ENCODE data around the gene HYAL3. TPM values are rescaled to one million over a fixed set of nuclear protein-coding genes. Genes with fewer than 3 reads are reported as not detected.

HYAL3 gene
- total RNA-seq, 2 experiments from 2014 or later: 2.7 to 3.5 TPM

- Histone ChIP-seq H3K9me3 (ENCODE audit: low read length) (no peaks in the 10 kb centered on the region), H3K36me3 (ENCODE audit: insufficient read depth, low read length) (peaks cover 66% of the 10 kb centered on the region), H2AFZ (ENCODE audit: low read length) (no peak overlapping the region), H3K79me2 (ENCODE audit: insufficient read depth, low read depth, low read length) (peaks cover 51% of the 10 kb centered on the region), H3K9me2 (ENCODE audit: insufficient read depth, low read length) (no peaks in the 10 kb centered on the region), H3K4me2 (ENCODE audit: low read length) (no peak overlapping the region), H3K4me3 (ENCODE audit: low read depth, low read length, poor library complexity, severe bottlenecking) (no peak overlapping the region), H4K20me1 (ENCODE audit: insufficient read depth, low read length) (peaks cover 5% of the 10 kb centered on the region), H3K4me1 (ENCODE audit: insufficient read depth, low read length, poor library complexity, severe bottlenecking) (peaks cover 42% of the 10 kb centered on the region), H3K27ac (ENCODE audit: low read depth, low read length, poor library complexity, severe bottlenecking) (no peak overlapping the region)
- no TSS peak for BruUV-seq (replicated peaks)
- no peak for DNase-seq (ENCODE audit: low spot score)
- CTCF ChIA-PET (ENCODE audit: unreplicated experiment): interaction anchor here (0.7 kb wide), 1 partner anchor 104 kb away, joined by 3 read pairs; no protein-coding TSS in a partner anchor
- POLR2A ChIA-PET: no interaction called here
- intact Hi-C loops (cut with micrococcal nuclease; ENCODE audit: unreplicated experiment): no loop called here
- TF ChIP-seq, protein P1, sequence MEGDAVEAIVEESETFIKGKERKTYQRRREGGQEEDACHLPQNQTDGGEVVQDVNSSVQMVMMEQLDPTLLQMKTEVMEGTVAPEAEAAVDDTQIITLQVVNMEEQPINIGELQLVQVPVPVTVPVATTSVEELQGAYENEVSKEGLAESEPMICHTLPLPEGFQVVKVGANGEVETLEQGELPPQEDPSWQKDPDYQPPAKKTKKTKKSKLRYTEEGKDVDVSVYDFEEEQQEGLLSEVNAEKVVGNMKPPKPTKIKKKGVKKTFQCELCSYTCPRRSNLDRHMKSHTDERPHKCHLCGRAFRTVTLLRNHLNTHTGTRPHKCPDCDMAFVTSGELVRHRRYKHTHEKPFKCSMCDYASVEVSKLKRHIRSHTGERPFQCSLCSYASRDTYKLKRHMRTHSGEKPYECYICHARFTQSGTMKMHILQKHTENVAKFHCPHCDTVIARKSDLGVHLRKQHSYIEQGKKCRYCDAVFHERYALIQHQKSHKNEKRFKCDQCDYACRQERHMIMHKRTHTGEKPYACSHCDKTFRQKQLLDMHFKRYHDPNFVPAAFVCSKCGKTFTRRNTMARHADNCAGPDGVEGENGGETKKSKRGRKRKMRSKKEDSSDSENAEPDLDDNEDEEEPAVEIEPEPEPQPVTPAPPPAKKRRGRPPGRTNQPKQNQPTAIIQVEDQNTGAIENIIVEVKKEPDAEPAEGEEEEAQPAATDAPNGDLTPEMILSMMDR (conservative IDR thresholded peaks at IDR 0.05; ENCODE audit: low read length): no peak
- TF ChIP-seq EZH2phosphoT487 (IDR thresholded peaks at IDR 0.05; ENCODE audit: borderline replicate concordance, low read depth, low read length): no peak
Measured at GRCh38 chr3:50331364-50331907, 32.2 kb upstream of the HYAL3 start.

GRCh38 chr3:50330330-50330729 lies 31.1 kb upstream of the HYAL3 start:
- Histone ChIP-seq H3K27ac (ENCODE audit: low read depth, low read length, poor library complexity, severe bottlenecking) (no peak overlapping the region), H3K9me2 (ENCODE audit: insufficient read depth, low read length) (no peaks in the 10 kb centered on the region), H4K20me1 (ENCODE audit: insufficient read depth, low read length) (peaks cover 5% of the 10 kb centered on the region; the same call in 1 of the 2 replicates), H3K4me3 (ENCODE audit: low read depth, low read length, poor library complexity, severe bottlenecking) (no peak overlapping the region), H3K4me1 (ENCODE audit: insufficient read depth, low read length, poor library complexity, severe bottlenecking) (peaks cover 34% of the 10 kb centered on the region), H3K79me2 (ENCODE audit: insufficient read depth, low read depth, low read length) (peaks cover 40% of the 10 kb centered on the region), H3K9me3 (ENCODE audit: low read length) (no peaks in the 10 kb centered on the region), H3K4me2 (ENCODE audit: low read length) (no peak overlapping the region), H3K36me3 (ENCODE audit: insufficient read depth, low read length) (peaks cover 65% of the 10 kb centered on the region), H2AFZ (ENCODE audit: low read length) (no peak overlapping the region)
- ChIA-PET CTCF (ENCODE audit: unreplicated experiment) (no interaction called here), POLR2A (no interaction called here)
- TF ChIP-seq, protein P1 (conservative IDR thresholded peaks at IDR 0.05; ENCODE audit: low read length): no peak
- no peak for TF ChIP-seq EZH2phosphoT487 (IDR thresholded peaks at IDR 0.05; ENCODE audit: borderline replicate concordance, low read depth, low read length)
- intact Hi-C loops (cut with micrococcal nuclease; ENCODE audit: unreplicated experiment): no loop called here
- no TSS peak for BruUV-seq (replicated peaks)
- DNase-seq (ENCODE audit: low spot score): no peak
